WTC11 (cell line): Measurements from ENCODE around the gene CPT1B. TPM values are rescaled to one million over a fixed set of nuclear protein-coding genes. Genes with fewer than 3 reads are reported as not detected.
A peak's percentile ranks its signal among the peaks of the same experiment; 100 is the strongest.

Experiments
- ATAC-seq: fragments of 200-7000 bp; cut with Tn5 transposase; 2 replicates; pipeline ENCODE4 v1.10.0; 2021; ENCODE audit warnings: mild to moderate bottlenecking, moderate library complexity
- CTCF ChIA-PET: fragments of 300-600 bp; sonication (Branson Sonifier 250); formaldehyde crosslinking; loops from one replicate; lab custom pipeline; 2021; ENCODE audit warnings: antibody characterized with exemption; lab: Charles Lee
- POLR2A ChIA-PET: fragments of 350-600 bp; sonication (Branson Sonifier 250); formaldehyde crosslinking; loops from one replicate; lab custom pipeline; 2021; ENCODE audit warnings: antibody characterized with exemption; lab: Charles Lee
- DNase-seq: peaks from one replicate; pipeline ENCODE4 v3.0.0; 2021; ENCODE audit warnings: low spot score
- H3K27ac Mint-ChIP-seq: 2 replicates; pipeline ENCODE4 v1.8.0; 2021; ENCODE audit warnings: mixed read lengths
- H3K27me3 Mint-ChIP-seq: 2 replicates; pipeline ENCODE4 v1.8.0; 2021; ENCODE audit warnings: low read depth, mild to moderate bottlenecking, moderate library complexity, mixed read lengths
- H3K36me3 Mint-ChIP-seq: 2 replicates; pipeline ENCODE4 v1.8.0; 2021; ENCODE audit warnings: mixed read lengths
- H3K4me1 Mint-ChIP-seq: 2 replicates; pipeline ENCODE4 v1.8.0; 2022; ENCODE audit warnings: mixed read lengths
- H3K4me3 Mint-ChIP-seq: 2 replicates; pipeline ENCODE4 v1.8.0; 2021; ENCODE audit warnings: mild to moderate bottlenecking, moderate library complexity, mixed read lengths
- H3K9me3 Mint-ChIP-seq: 2 replicates; pipeline ENCODE4 v1.8.0; 2021; ENCODE audit warnings: mixed read lengths
- ATF1 ChIP-seq: sonication (generic); formaldehyde crosslinking; IDR thresholded peaks from 2 replicates; pipeline ENCODE4 v1.8.1; 2023; ENCODE audit warnings: mild to moderate bottlenecking, moderate library complexity, missing genetic modification reagents
- CTCF ChIP-seq: fragments of 200-600 bp; IDR thresholded peaks from 2 replicates; pipeline ENCODE4 v1.8.0; 2022; ENCODE audit warnings: antibody characterized with exemption
- EMX1 ChIP-seq: fragments of 250-450 bp; sonication (Bioruptor Pico); IDR thresholded peaks from 2 replicates; pipeline ENCODE4 v1.8.0; 2021; ENCODE audit warnings: mild to moderate bottlenecking
- HMGA2 ChIP-seq: fragments of 250-450 bp; sonication (Bioruptor Pico); IDR thresholded peaks from 2 replicates; pipeline ENCODE4 v1.4.0; 2021; ENCODE audit warnings: mild to moderate bottlenecking, moderate library complexity
- SMAD3 ChIP-seq: sonication (generic); formaldehyde crosslinking; IDR thresholded peaks from 2 replicates; pipeline ENCODE4 v1.8.0; 2022; ENCODE audit warnings: missing genetic modification reagents, mild to moderate bottlenecking, borderline replicate concordance
- SMAD4 ChIP-seq: sonication (generic); formaldehyde crosslinking; IDR thresholded peaks from 2 replicates; pipeline ENCODE4 v1.8.0; 2022; ENCODE audit warnings: mild to moderate bottlenecking, missing genetic modification reagents
- TEAD1 ChIP-seq: sonication (generic); formaldehyde crosslinking; IDR thresholded peaks from 2 replicates; pipeline ENCODE4 v1.8.0; 2022; ENCODE audit warnings: mild to moderate bottlenecking, missing genetic modification reagents
- TEAD4 ChIP-seq: sonication (generic); formaldehyde crosslinking; IDR thresholded peaks from 2 replicates; pipeline ENCODE4 v1.8.0; 2022; ENCODE audit warnings: mild to moderate bottlenecking, missing genetic modification reagents
- TP53 ChIP-seq: sonication (generic); formaldehyde crosslinking; IDR thresholded peaks from 2 replicates; pipeline ENCODE4 v1.8.1; 2023; ENCODE audit warnings: mild to moderate bottlenecking, missing genetic modification reagents
- USF2 ChIP-seq: sonication (generic); formaldehyde crosslinking; IDR thresholded peaks from 2 replicates; pipeline ENCODE4 v1.8.1; 2023; ENCODE audit warnings: mild to moderate bottlenecking, missing genetic modification reagents, moderate library complexity
- ZBTB21 ChIP-seq: sonication (generic); formaldehyde crosslinking; IDR thresholded peaks from 2 replicates; pipeline ENCODE4 v1.8.1; 2023; ENCODE audit warnings: mild to moderate bottlenecking, missing genetic modification reagents, borderline replicate concordance
- ZNF138 ChIP-seq: sonication (generic); formaldehyde crosslinking; conservative IDR thresholded peaks from 2 replicates; pipeline ENCODE4 v1.8.1; 2022; ENCODE audit warnings: mild to moderate bottlenecking, moderate library complexity, missing genetic modification reagents
- ZNF423 ChIP-seq: fragments of 250-450 bp; sonication (Bioruptor Pico); IDR thresholded peaks from 2 replicates; pipeline ENCODE4 v2.1.2; 2022; ENCODE audit warnings: mild to moderate bottlenecking, moderate library complexity
- total RNA-seq: library from RNA; stranded (reverse); gene quantifications from 3 replicates; pipeline ENCODE4 v1.2.3, GENCODE V29; 2021
- TF ChIP-seq, protein P1 (sequence below): sonication (generic); formaldehyde crosslinking; IDR thresholded peaks from 2 replicates; pipeline ENCODE4 v1.8.1; 2023; ENCODE audit warnings: mild to moderate bottlenecking, missing genetic modification reagents, moderate library complexity
- TF ChIP-seq, protein P2 (sequence below): sonication (generic); formaldehyde crosslinking; IDR thresholded peaks from 2 replicates; pipeline ENCODE4 v1.8.1; 2022; ENCODE audit warnings: mild to moderate bottlenecking, missing genetic modification reagents, moderate library complexity, borderline replicate concordance
- TF ChIP-seq, protein P3 (sequence below): sonication (generic); formaldehyde crosslinking; IDR thresholded peaks from 2 replicates; pipeline ENCODE4 v1.8.1; 2023; ENCODE audit warnings: mild to moderate bottlenecking, missing genetic modification reagents
- TF ChIP-seq, protein P4 (sequence below): sonication (generic); formaldehyde crosslinking; IDR thresholded peaks from 2 replicates; pipeline ENCODE4 v1.8.0; 2022; ENCODE audit warnings: mild to moderate bottlenecking, missing genetic modification reagents
- TF ChIP-seq, protein P5 (sequence below): sonication (generic); formaldehyde crosslinking; IDR thresholded peaks from 2 replicates; pipeline ENCODE4 v1.8.0; 2022; ENCODE audit warnings: mild to moderate bottlenecking, missing genetic modification reagents
- TF ChIP-seq, protein P6 (sequence below): sonication (generic); formaldehyde crosslinking; IDR thresholded peaks from 2 replicates; pipeline ENCODE4 v1.8.1; 2022; ENCODE audit warnings: low read depth, mild to moderate bottlenecking, moderate library complexity, missing genetic modification reagents, borderline replicate concordance

Gene CPT1B
- total RNA-seq, 1 experiment from 2014 or later = 33.7 TPM

- POLR2A ChIA-PET = interaction anchor here (0.7 kb wide), 1 partner anchor 34 kb away, joined by 6 read pairs; no protein-coding TSS in a partner anchor
- peaks cover 80% of the 10 kb centered on the region for H3K27me3 Mint-ChIP-seq
These were observed 46.7 kb downstream of the CPT1B start for GRCh38 chr22:50531546-50531961.

DNA sequence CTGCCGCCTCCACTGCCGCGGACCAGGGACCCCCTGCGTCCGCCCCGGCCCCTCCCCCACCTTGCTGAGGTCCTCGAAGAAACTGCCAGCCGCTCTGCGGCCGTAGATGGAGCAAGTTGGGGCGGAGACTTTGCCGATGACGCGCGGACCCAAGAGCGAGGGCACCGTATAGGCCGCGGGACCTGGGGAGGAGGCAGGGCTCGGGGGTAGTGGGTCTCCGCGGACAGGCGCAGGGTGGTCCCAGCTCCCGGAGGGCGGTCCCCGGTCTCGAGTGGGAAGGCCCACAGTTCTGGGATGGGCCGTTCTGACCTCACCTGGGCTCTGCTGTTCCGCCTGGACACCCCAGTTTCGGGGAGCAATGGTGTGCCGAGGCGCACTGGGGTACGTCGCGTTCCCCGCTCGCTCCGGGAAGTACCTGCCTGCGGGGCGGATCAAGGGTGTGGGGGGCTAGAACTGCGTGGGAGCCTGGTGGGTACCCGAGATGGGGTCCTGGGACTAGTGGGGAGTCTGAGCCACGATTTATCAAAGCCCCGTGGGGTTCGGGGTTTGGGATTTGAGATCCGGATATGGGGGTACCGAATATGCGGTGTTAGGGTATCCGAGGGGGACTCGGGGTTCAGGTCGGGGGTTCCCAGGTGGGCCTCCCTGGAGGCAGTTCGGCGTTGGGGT lies 47.2 kb downstream of the CPT1B start:
- DNase-seq (peak; percentile 79), ATAC-seq (peak; percentile 40)
- no peaks in the 10 kb centered on the region for H3K36me3 Mint-ChIP-seq
- H3K4me3 Mint-ChIP-seq = peak overlapping the region; percentile 72
- no peak overlapping the region for H3K27ac Mint-ChIP-seq
- POLR2A ChIA-PET = no interaction called here
- peaks cover 15% of the 10 kb centered on the region for H3K4me1 Mint-ChIP-seq
- CTCF ChIA-PET = interaction anchor here (1.3 kb wide), 3 partner anchors 23 to 169 kb away, joined by 4 to 7 read pairs (median 7); partner anchors contain the start of genes LMF2, NCAPH2 and SYCE3
- H3K27me3 Mint-ChIP-seq = peaks cover 80% of the 10 kb centered on the region
- H3K9me3 Mint-ChIP-seq = no peaks in the 10 kb centered on the region
- TF ChIP-seq ATF1 (CRISPR knock-in tag) (no peak), ZBTB21 (CRISPR knock-in tag) (no peak), ZNF423 (CRISPR knock-in tag) (no peak), USF2 (CRISPR knock-in tag) (no peak), SMAD4 (no peak), TP53 (CRISPR knock-in tag) (no peak; the same call in 1 of the 2 replicates), ZNF138 (CRISPR knock-in tag) (no peak), TEAD1 (CRISPR knock-in tag) (no peak), HMGA2 (CRISPR knock-in tag) (no peak), EMX1 (CRISPR knock-in tag) (no peak), TEAD4 (CRISPR knock-in tag) (no peak), SMAD3 (no peak), CTCF (no peak)
- TF ChIP-seq, protein P1, sequence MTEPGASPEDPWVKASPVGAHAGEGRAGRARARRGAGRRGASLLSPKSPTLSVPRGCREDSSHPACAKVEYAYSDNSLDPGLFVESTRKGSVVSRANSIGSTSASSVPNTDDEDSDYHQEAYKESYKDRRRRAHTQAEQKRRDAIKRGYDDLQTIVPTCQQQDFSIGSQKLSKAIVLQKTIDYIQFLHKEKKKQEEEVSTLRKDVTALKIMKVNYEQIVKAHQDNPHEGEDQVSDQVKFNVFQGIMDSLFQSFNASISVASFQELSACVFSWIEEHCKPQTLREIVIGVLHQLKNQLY = no peak
- TF ChIP-seq, protein P2, sequence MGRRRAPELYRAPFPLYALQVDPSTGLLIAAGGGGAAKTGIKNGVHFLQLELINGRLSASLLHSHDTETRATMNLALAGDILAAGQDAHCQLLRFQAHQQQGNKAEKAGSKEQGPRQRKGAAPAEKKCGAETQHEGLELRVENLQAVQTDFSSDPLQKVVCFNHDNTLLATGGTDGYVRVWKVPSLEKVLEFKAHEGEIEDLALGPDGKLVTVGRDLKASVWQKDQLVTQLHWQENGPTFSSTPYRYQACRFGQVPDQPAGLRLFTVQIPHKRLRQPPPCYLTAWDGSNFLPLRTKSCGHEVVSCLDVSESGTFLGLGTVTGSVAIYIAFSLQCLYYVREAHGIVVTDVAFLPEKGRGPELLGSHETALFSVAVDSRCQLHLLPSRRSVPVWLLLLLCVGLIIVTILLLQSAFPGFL (CRISPR knock-in tag) = no peak
- TF ChIP-seq, protein P3, sequence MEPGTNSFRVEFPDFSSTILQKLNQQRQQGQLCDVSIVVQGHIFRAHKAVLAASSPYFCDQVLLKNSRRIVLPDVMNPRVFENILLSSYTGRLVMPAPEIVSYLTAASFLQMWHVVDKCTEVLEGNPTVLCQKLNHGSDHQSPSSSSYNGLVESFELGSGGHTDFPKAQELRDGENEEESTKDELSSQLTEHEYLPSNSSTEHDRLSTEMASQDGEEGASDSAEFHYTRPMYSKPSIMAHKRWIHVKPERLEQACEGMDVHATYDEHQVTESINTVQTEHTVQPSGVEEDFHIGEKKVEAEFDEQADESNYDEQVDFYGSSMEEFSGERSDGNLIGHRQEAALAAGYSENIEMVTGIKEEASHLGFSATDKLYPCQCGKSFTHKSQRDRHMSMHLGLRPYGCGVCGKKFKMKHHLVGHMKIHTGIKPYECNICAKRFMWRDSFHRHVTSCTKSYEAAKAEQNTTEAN (CRISPR knock-in tag) = no peak
- TF ChIP-seq, protein P4, sequence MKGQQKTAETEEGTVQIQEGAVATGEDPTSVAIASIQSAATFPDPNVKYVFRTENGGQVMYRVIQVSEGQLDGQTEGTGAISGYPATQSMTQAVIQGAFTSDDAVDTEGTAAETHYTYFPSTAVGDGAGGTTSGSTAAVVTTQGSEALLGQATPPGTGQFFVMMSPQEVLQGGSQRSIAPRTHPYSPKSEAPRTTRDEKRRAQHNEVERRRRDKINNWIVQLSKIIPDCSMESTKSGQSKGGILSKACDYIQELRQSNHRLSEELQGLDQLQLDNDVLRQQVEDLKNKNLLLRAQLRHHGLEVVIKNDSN (CRISPR knock-in tag) = no peak
- TF ChIP-seq, protein P5, sequence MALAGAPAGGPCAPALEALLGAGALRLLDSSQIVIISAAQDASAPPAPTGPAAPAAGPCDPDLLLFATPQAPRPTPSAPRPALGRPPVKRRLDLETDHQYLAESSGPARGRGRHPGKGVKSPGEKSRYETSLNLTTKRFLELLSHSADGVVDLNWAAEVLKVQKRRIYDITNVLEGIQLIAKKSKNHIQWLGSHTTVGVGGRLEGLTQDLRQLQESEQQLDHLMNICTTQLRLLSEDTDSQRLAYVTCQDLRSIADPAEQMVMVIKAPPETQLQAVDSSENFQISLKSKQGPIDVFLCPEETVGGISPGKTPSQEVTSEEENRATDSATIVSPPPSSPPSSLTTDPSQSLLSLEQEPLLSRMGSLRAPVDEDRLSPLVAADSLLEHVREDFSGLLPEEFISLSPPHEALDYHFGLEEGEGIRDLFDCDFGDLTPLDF (CRISPR knock-in tag) = no peak

More at GRCh38 chr22:50531546-50531961, 46.7 kb downstream of the CPT1B start:
- Mint-ChIP-seq H3K4me1 (peaks cover 15% of the 10 kb centered on the region), H3K9me3 (no peaks in the 10 kb centered on the region), H3K36me3 (no peaks in the 10 kb centered on the region), H3K4me3 (peak overlapping the region; percentile 72), H3K27ac (no peak overlapping the region)
- CTCF ChIA-PET = interaction anchor here (0.8 to 1.3 kb wide), 7 partner anchors 23 to 501 kb away, joined by 3 to 7 read pairs (median 4); partner anchors contain the start of genes LMF2, NCAPH2 and SYCE3
- TF ChIP-seq, protein P2 (CRISPR knock-in tag) = no peak
- TF ChIP-seq, protein P6, sequence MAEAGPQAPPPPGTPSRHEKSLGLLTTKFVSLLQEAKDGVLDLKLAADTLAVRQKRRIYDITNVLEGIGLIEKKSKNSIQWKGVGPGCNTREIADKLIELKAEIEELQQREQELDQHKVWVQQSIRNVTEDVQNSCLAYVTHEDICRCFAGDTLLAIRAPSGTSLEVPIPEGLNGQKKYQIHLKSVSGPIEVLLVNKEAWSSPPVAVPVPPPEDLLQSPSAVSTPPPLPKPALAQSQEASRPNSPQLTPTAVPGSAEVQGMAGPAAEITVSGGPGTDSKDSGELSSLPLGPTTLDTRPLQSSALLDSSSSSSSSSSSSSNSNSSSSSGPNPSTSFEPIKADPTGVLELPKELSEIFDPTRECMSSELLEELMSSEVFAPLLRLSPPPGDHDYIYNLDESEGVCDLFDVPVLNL (CRISPR knock-in tag) = no peak
- ATAC-seq (peak; percentile 7), DNase-seq (peak; percentile 47)
